CD14-positive monocyte (primary cell): ENCODE results near the gene FDX2. TPM values are rescaled to one million over a fixed set of nuclear protein-coding genes. Genes with fewer than 3 reads are reported as not detected.

ENCODE experiments used
- DNase-seq, 3 donors: peaks; one replicate each; pipeline ENCODE4 v3.0.0-alpha.2; 2011 to 2022
- H2AFZ ChIP-seq: 2 replicates; pipeline ENCODE4 v1.6.0; 2012; ENCODE audit warnings: mild to moderate bottlenecking, low read depth, low read length, inconsistent platforms; ENCODE audit not compliant: insufficient read depth, poor library complexity, severe bottlenecking
- H3K27ac ChIP-seq, 2 donors: 1 replicate in 1 of 2; 2 replicates in 1 of 2; pipeline ENCODE4 v1.5.1; 2012 to 2013; ENCODE audit warnings: low read length in 2 of 2, control low read depth in 1 of 2, inconsistent platforms in 1 of 2, low read depth in 1 of 2, mild to moderate bottlenecking in 1 of 2
- H3K27me3 ChIP-seq, 2 donors: one replicate each; pipeline versions ENCODE4 v1.6.0 to v1.6.1; 2011 to 2013; ENCODE audit warnings: low read length in 2 of 2; ENCODE audit not compliant: control insufficient read depth in 2 of 2, insufficient read depth in 2 of 2
- H3K36me3 ChIP-seq, 2 donors: replicated peaks in 1 of 2; 1 replicate in 1 of 2; 2 replicates in 1 of 2; pipeline versions ENCODE4 v1.5.1 to v1.6.1; 2012 to 2013; ENCODE audit warnings: low read length in 2 of 2, control low read depth in 1 of 2, inconsistent platforms in 1 of 2, mild to moderate bottlenecking in 1 of 2; ENCODE audit not compliant: insufficient read depth in 2 of 2, control insufficient read depth in 1 of 2
- H3K4me1 ChIP-seq, 2 donors: 1 replicate in 1 of 2; 2 replicates in 1 of 2; pipeline versions ENCODE4 v1.5.1 to v1.6.1; 2012 to 2013; ENCODE audit warnings: low read length in 2 of 2, control low read depth in 1 of 2, inconsistent platforms in 1 of 2, mild to moderate bottlenecking in 1 of 2, moderate library complexity in 1 of 2; ENCODE audit not compliant: insufficient read depth in 2 of 2, control insufficient read depth in 1 of 2
- H3K4me2 ChIP-seq: replicated peaks from 2 replicates; pipeline ENCODE3; 2012; ENCODE audit warnings: low read length, moderate library complexity, mild to moderate bottlenecking; ENCODE audit not compliant: poor library complexity, severe bottlenecking; ENCODE audit errors: extremely low read depth
- H3K4me3 ChIP-seq, 3 experiments: fragments of 200-600 bp in 1 of 3; sonication (generic) in 1 of 3; replicated peaks in 1 of 3; 1 replicate in 2 of 3; 2 replicates in 1 of 3; pipeline ENCODE4 v1.5.1; 2011 to 2013; ENCODE audit warnings: low read length in 3 of 3, mild to moderate bottlenecking in 3 of 3, control low read depth in 2 of 3, low read depth in 2 of 3, inconsistent platforms in 1 of 3, moderate library complexity in 1 of 3
- H3K79me2 ChIP-seq: 2 replicates; pipeline ENCODE4 v1.6.0; 2012; ENCODE audit warnings: mild to moderate bottlenecking, control low read depth, inconsistent platforms, low read length, moderate library complexity; ENCODE audit not compliant: insufficient read depth
- H3K9ac ChIP-seq: 2 replicates; pipeline ENCODE4 v1.6.0; 2017; ENCODE audit warnings: low read length, mild to moderate bottlenecking; ENCODE audit not compliant: insufficient read depth, poor library complexity, severe bottlenecking
- H3K9me3 ChIP-seq, 2 donors: replicated peaks in 1 of 2; 1 replicate in 1 of 2; 2 replicates in 1 of 2; pipeline versions ENCODE4 v1.5.1 to v1.6.1; 2012 to 2013; ENCODE audit warnings: low read length in 2 of 2, control low read depth in 1 of 2; ENCODE audit not compliant: control insufficient read depth in 1 of 2, insufficient read depth in 1 of 2
- H4K20me1 ChIP-seq: 2 replicates; pipeline ENCODE4 v1.6.0; 2012; ENCODE audit warnings: mild to moderate bottlenecking, low read length, control low read depth, moderate library complexity; ENCODE audit not compliant: insufficient read depth
- H3K27ac Mint-ChIP-seq, 7 donors: one replicate each; pipeline ENCODE4 v1.8.0; 2020; ENCODE audit warnings: mild to moderate bottlenecking in 7 of 7, mixed read lengths in 7 of 7, moderate library complexity in 6 of 7, inconsistent platforms in 2 of 7
- H3K27me3 Mint-ChIP-seq, 3 donors: one replicate each; pipeline ENCODE4 v1.8.0; 2021 to 2022; ENCODE audit warnings: low read depth in 3 of 3, mild to moderate bottlenecking in 3 of 3, mixed read lengths in 3 of 3, moderate library complexity in 3 of 3, inconsistent platforms in 1 of 3
- H3K36me3 Mint-ChIP-seq, 2 donors: one replicate each; pipeline ENCODE4 v1.8.0; 2020; ENCODE audit warnings: mixed read lengths in 2 of 2, inconsistent platforms in 1 of 2, mild to moderate bottlenecking in 1 of 2
- H3K4me1 Mint-ChIP-seq: one replicate; pipeline ENCODE4 v1.8.0; 2020; ENCODE audit warnings: mild to moderate bottlenecking, mixed read lengths
- H3K4me3 Mint-ChIP-seq, 2 donors: one replicate each; pipeline ENCODE4 v1.8.0; 2020; ENCODE audit warnings: mild to moderate bottlenecking in 2 of 2, mixed read lengths in 2 of 2, moderate library complexity in 1 of 2
- H3K9me3 Mint-ChIP-seq, 7 donors: one replicate each; pipeline ENCODE4 v1.8.0; 2020 to 2022; ENCODE audit warnings: mixed read lengths in 7 of 7, mild to moderate bottlenecking in 6 of 7, moderate library complexity in 6 of 7, inconsistent platforms in 2 of 7
- WGBS: methylation state at CpG from one replicate; pipeline ENCODE4 v1.1.5; 2013; ENCODE audit warnings: missing lambda C conversion rate; ENCODE audit not compliant: insufficient coverage; 5-methylcytosine and 5-hydroxymethylcytosine counted together
- intact Hi-C, 2 donors: fragments of 100-400 bp; cut with micrococcal nuclease; formaldehyde crosslinking; loops; one replicate each; pipeline versions ENCODE4 v1.15.0 to v1.15.1; 2023
- polyA plus RNA-seq, 3 donors: library from polyadenylated mRNA; depleted of rRNA in 1 of 3; unstranded in 2 of 3; stranded (reverse) in 1 of 3; fragments of 300-500 nt in 2 of 3; fragments of >200 nt in 1 of 3; fragmentation: Illumina TruSeq in 2 of 3; gene quantifications; 1 replicate in 2 of 3; 2 replicates in 1 of 3; pipeline ENCODE4 v1.2.3, GENCODE V29; 2012 to 2021
- TF ChIP-seq, protein P1 (sequence below): fragments of 200-600 bp; IDR thresholded peaks from one replicate; pipeline ENCODE4 v1.8.0; 2022; ENCODE audit warnings: antibody characterized with exemption, mild to moderate bottlenecking

The FDX2 gene
- polyA plus RNA-seq, 3 donors, result 5.5 to 6.8 (median 6.7) TPM

DNA sequence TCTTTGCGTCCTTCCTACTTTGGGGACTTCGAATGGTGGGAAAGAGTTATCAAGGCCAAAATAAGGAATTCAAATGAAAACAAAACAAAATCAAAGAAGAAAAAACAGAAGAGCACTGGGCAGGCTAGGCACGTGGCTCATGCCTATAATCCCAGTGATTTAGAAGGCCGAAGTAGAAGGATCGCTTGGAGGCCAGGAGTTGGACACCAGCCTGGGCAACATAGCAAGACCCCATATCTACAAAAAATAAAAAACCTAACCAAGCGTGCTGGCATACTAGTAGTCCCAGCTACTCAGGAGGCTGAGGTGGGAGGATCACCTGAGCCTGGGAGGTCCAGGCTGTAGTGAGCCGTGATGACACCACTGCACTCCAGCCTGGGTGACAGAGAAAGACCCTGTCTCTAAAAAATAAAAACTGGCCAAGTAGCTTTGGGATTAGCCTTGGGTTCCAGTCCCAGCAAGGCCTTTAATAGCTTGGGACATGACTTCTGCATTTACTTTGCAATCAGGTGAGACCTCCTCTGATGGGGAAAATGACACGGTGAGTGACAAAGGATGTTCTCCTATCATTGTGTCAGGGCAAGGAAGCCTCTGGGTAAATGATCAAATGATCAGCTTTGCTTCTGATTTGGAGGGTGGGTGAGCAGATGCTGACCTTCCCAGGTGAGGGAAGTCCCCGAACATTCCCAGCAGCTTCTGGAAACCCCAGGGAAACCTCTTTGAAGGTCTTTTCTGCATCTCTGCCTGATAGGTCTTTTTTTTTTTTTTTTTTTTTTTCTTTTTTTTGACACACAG is 37.8 kb downstream of the FDX2 start:
- peaks cover 60 to 88% of the 10 kb centered on the region in 2 donors for H3K36me3 ChIP-seq
- H3K4me1 ChIP-seq, result peaks cover 3 to 32% of the 10 kb centered on the region in 2 donors
- peaks cover 99% of the 10 kb centered on the region for H4K20me1 ChIP-seq
- Mint-ChIP-seq H3K27ac (no peak overlapping the region), H3K27me3 (peaks cover 0 to 2% (median 1%) of the 10 kb centered on the region in 3 donors), H3K4me1 (peaks cover 30% of the 10 kb centered on the region), H3K36me3 (peaks cover 65 to 100% of the 10 kb centered on the region in 2 donors), H3K9me3 (peaks cover 0 to 2% (median 0%) of the 10 kb centered on the region in 7 donors), H3K4me3 (no peak overlapping the region)
- no peak overlapping the region for H3K27ac ChIP-seq
- no peak overlapping the region for H3K4me3 ChIP-seq
- WGBS, result 100% methylated on average over 4 of the region's 9 CpGs
- no peak overlapping the region for H2AFZ ChIP-seq
- no peak overlapping the region for H3K9ac ChIP-seq
- no peak for DNase-seq
- H3K9me3 ChIP-seq, result no peaks in the 10 kb centered on the region
- no peak overlapping the region for H3K4me2 ChIP-seq
- peaks cover 18% of the 10 kb centered on the region for H3K79me2 ChIP-seq
- intact Hi-C loops, result no loop called here
- H3K27me3 ChIP-seq, result no peaks in the 10 kb centered on the region
- TF ChIP-seq, protein P1, sequence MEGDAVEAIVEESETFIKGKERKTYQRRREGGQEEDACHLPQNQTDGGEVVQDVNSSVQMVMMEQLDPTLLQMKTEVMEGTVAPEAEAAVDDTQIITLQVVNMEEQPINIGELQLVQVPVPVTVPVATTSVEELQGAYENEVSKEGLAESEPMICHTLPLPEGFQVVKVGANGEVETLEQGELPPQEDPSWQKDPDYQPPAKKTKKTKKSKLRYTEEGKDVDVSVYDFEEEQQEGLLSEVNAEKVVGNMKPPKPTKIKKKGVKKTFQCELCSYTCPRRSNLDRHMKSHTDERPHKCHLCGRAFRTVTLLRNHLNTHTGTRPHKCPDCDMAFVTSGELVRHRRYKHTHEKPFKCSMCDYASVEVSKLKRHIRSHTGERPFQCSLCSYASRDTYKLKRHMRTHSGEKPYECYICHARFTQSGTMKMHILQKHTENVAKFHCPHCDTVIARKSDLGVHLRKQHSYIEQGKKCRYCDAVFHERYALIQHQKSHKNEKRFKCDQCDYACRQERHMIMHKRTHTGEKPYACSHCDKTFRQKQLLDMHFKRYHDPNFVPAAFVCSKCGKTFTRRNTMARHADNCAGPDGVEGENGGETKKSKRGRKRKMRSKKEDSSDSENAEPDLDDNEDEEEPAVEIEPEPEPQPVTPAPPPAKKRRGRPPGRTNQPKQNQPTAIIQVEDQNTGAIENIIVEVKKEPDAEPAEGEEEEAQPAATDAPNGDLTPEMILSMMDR, result no peak

DNA sequence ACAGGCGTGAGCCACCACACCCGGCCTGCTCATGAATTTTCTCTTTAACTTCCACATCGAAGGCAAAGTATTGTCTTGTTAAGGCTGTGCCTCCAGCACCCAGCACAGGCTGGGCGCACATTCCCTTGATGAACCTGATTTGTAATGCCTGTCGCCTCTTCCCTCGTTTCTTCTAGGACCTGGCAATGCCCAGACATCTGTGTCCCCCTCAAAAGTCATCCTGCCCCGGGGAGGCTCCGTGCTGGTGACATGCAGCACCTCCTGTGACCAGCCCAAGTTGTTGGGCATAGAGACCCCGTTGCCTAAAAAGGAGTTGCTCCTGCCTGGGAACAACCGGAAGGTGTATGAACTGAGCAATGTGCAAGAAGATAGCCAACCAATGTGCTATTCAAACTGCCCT is 41.2 kb downstream of the FDX2 start:
- Histone ChIP-seq H2AFZ (no peak overlapping the region), H3K36me3 (peaks cover 41 to 57% of the 10 kb centered on the region in 2 donors), H3K79me2 (peaks cover 36% of the 10 kb centered on the region), H3K4me3 (no peak overlapping the region), H3K9me3 (no peaks in the 10 kb centered on the region), H4K20me1 (peaks cover 86% of the 10 kb centered on the region), H3K27me3 (no peaks in the 10 kb centered on the region), H3K9ac (no peak overlapping the region), H3K4me1 (peaks cover 31 to 52% of the 10 kb centered on the region in 2 donors), H3K27ac (no peak overlapping the region), H3K4me2 (no peak overlapping the region)
- intact Hi-C loops, result loop anchor here (5.0 kb wide), 1 partner anchor 58 kb away; the partner anchor contains the start of gene RAVER1 (in 2 of the 2)
- H3K9me3 Mint-ChIP-seq, result peaks cover 0 to 2% (median 0%) of the 10 kb centered on the region in 7 donors
- peaks cover 51 to 79% of the 10 kb centered on the region in 2 donors for H3K36me3 Mint-ChIP-seq
- DNase-seq, result no peak
- 98% methylated on average over 10 of the region's 10 CpGs for WGBS
- H3K4me3 Mint-ChIP-seq, result peak overlapping the region in 1 of 2 donors; percentile 15
- H3K27me3 Mint-ChIP-seq, result no peaks in the 10 kb centered on the region
- H3K4me1 Mint-ChIP-seq, result peaks cover 39% of the 10 kb centered on the region
- peak overlapping the region in 1 of 7 donors; percentile 58 for H3K27ac Mint-ChIP-seq
- TF ChIP-seq, protein P1, result no peak
